ENCODE measurements around the gene HCFC1.

HCFC1 gene

GRCh38 chrX:153941336-153942252 is 30.0 kb downstream of the HCFC1 start:
- in situ Hi-C loops (cut with HindIII; ENCODE audit: low sequenced_read_pairs), result no loop called here

GRCh38 chrX:153939573-153939972 is 32.0 kb downstream of the HCFC1 start:
- in situ Hi-C loops (cut with HindIII; ENCODE audit: low sequenced_read_pairs), result no loop called here

- in situ Hi-C loops (cut with HindIII; ENCODE audit: low sequenced_read_pairs), result no loop called here
Measured at GRCh38 chrX:153938226-153938786, 33.3 kb downstream of the HCFC1 start.

DNA sequence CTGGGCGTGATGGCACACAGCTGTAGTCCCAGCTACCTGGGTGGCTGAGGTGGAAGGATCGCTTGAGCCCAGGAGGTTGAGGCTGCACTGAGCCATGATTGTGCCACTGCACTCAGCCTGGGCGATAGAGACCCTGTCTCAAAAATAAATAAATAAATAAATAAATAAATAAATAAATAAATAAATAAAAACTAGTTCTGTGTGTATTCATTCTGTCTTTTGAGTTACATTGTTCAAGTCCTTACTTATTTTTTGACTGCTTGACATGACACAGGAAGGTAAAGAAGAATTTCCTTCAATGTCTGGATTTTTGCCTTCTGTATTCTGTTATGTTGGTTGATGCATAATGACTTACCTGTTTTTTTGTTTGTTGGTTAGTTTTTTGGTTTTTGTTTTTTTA is 34.6 kb downstream of the HCFC1 start:
- in situ Hi-C loops (cut with HindIII; ENCODE audit: low sequenced_read_pairs), result no loop called here

DNA sequence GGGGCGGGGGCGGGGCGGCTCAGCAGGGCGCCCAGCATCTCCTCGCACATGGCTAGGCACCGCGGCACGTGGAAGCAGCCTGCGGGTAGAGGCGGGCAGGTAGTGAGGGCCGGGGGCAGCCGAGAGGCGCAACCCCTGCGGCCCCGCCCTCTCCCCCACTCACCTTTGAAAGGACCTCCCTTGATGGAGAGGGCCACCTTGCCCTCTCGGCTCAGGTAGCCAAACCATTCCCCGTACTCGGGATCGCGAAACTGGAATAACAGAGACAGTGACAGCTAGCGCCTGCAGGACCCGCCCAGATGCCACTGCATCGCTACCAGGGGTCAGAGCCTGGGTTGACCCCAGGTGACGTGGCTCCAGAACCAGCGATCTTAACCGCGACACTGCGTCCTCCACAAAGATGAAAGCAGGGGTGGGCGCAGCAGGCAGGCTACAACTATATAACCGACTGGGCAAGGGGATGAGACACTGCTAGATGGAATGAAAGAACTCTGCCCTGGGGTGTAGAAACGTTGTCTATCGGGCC is 36.2 kb downstream of the HCFC1 start:
- in situ Hi-C loops (cut with HindIII; ENCODE audit: low sequenced_read_pairs), result no loop called here

DNA sequence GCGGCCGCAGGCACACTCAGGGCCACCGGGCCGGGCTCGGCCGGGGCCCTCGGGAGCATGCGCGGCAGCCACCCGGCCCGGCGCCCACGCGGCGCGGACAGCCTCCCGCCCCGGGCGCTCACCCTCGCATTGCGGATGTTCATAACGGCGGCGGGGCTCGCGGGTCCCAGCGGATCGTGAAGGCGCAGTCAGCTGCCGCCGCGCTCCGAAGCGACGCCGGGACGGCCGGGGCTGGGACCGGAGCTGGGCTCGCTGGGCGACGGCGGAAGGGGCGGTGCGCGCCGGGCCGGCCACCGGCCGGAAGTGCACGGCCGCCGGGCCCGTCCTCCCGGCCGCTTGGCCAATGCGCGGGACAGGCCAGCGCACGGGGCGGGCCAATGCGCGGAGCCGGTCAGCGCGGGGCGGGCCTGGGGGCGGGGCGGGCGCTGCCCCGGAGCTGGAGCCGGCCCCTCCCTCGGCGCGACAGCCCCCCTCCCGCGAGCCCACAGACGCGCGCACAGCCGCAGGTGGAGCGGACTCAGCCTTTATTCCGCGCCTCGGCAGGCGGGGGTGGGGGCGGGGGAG is 36.8 kb downstream of the HCFC1 start, which contains the start of gene NAA10:
NAA10 (minus strand) TSS at position 276 of the 564 bp plus-strand sequence; CDS start at position 143, 133 bp downstream.
- in situ Hi-C loops (cut with HindIII; ENCODE audit: low sequenced_read_pairs), result no loop called here

GRCh38 chrX:153934148-153934761 is 37.4 kb downstream of the HCFC1 start:
- in situ Hi-C loops (cut with HindIII; ENCODE audit: low sequenced_read_pairs), result no loop called here

GRCh38 chrX:153933748-153934147 is 37.9 kb downstream of the HCFC1 start:
- in situ Hi-C loops (cut with HindIII; ENCODE audit: low sequenced_read_pairs), result no loop called here

DNA sequence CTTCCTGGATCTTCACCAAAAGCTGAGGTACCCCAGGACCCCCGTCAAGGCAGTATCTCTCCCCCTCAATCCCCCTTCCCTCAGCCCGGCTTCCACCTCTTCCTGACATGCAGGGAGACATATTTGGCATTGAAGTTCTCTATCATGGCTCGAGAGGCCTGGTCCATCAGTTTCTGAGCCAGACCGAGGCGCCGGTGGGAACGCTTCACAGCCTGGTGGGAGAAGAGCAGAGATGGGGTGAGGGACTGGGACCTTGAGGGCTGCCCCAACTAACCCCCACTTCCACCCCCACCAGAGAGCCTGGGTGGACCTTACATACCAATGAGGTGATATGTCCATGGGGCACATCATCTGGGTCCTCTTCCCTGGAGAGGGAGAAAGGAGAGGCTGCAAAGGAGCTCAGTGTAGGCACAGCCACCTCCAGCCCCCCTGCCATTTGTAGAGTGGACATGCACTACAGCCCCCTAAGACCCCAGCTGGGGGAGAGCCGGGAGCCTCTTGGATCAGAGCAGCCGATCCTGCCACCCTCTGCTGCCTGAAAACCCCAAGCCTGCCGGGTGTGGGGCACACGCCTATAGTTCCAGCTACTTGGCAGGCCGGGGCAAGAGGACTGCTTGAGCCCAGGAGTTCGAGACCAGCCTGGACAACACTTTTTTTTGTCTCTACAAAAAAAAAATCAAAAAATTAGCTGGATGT is 39.2 kb downstream of the HCFC1 start:
- in situ Hi-C loops (cut with HindIII; ENCODE audit: low sequenced_read_pairs), result no loop called here

DNA sequence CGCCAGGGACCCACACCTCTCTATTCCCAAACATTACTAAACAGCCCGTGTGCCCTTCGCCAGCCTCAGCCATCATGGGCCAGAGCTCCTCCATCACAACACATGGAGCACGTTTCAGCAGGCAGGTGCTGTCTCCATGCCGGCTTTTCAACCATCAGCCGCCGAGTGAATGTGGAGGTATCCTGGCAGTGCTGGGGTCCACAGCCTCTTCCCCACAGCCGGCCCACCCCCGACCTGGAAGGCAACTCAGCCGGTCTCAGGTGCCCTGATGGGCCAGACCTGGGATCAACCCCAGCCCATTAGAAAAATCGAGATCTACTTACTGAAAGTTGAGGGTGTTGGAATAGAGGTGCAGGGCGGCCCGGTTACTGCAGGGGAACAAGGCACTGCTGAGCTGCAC is 39.9 kb downstream of the HCFC1 start:
- in situ Hi-C loops (cut with HindIII; ENCODE audit: low sequenced_read_pairs), result no loop called here

DNA sequence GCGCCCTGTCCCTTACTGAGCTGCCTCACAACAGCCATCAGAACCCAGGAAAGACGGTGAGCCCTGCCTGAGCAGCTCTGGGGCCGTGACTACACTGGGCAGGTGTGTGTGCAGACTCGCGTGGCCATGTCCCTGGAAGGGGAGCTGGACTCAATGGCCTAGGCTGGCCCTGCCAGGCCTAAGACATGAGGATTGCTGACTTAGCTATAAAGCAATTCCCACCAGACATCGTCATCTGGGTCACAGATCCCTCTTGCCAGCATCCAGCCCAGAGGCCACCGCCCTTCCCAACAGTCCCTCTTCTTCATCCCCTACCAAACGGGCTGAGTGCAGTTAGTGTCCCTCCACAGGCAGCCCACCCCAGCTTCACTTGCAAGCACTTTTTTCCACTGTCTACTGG is 40.5 kb downstream of the HCFC1 start:
- in situ Hi-C loops (cut with HindIII; ENCODE audit: low sequenced_read_pairs), result no loop called here

- in situ Hi-C loops (cut with HindIII; ENCODE audit: low sequenced_read_pairs), result no loop called here
Measured at GRCh38 chrX:153930011-153930910, 41.4 kb downstream of the HCFC1 start.

DNA sequence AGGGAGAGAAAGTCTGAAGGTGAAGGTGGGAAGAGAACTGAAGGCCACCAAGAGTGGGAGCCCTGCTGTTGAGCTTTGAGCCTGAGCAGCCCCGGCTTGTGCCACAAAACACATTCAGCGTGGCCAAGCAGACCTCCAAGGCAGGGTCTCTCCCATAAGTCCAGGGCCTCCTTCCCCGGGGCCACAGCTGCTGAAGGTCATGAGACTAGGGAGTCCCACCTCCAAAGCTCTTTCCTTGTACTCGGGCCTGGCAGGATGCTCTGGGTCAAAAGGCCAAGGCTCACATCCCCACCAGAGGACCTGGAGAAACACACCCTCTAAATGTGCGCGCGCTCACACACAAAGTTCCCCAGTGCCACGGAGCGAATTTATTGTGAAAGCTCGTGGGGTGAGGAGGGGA is 42.0 kb downstream of the HCFC1 start:
- in situ Hi-C loops (cut with HindIII; ENCODE audit: low sequenced_read_pairs), result no loop called here

- in situ Hi-C loops (cut with HindIII; ENCODE audit: low sequenced_read_pairs), result no loop called here
Measured at GRCh38 chrX:153928846-153929245, 42.8 kb downstream of the HCFC1 start.

DNA sequence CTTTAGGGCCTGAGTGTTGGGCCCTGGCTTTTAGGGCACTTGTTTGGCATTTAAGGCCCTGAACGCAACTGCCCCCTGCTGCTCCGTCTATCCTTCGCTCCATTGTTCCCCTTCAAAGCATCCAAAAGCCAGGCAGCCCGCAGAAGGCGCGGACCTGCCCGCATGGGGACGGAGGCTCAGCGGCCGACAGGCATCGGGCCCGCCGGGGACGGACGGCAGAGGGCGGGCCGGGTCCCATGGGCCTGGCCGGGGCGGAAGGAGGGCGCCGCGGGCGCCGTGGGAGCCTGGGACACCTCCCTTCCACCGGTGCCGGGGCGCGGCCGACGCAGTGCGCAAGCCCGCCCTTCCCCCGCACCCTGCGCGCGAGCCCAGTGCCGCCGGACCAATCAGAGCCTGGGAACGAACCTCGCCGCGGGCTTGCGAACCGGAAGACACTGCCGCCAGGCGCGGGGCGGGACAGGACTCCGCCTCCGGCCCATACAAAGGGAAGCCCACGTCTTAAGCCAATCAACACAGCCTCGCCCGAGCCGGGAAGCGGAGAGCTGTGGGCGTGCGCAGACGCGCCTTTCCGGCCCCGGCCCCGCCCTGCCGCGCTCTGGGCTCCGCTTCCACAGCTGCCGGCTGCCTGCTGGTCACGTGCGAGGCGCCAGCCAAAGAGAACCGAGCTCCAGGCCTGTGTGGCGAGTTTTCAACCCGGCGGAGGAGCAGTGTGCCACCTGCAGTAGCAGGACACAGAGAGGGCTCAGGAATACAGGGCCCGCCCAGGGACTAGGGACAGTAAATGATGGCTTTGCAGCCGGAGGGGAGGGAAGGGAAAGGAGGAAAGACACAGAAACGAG is 43.5 kb downstream of the HCFC1 start:
- in situ Hi-C loops (cut with HindIII; ENCODE audit: low sequenced_read_pairs), result no loop called here

GRCh38 chrX:153927672-153927921 is 44.0 kb downstream of the HCFC1 start:
- in situ Hi-C loops (cut with HindIII; ENCODE audit: low sequenced_read_pairs), result no loop called here

DNA sequence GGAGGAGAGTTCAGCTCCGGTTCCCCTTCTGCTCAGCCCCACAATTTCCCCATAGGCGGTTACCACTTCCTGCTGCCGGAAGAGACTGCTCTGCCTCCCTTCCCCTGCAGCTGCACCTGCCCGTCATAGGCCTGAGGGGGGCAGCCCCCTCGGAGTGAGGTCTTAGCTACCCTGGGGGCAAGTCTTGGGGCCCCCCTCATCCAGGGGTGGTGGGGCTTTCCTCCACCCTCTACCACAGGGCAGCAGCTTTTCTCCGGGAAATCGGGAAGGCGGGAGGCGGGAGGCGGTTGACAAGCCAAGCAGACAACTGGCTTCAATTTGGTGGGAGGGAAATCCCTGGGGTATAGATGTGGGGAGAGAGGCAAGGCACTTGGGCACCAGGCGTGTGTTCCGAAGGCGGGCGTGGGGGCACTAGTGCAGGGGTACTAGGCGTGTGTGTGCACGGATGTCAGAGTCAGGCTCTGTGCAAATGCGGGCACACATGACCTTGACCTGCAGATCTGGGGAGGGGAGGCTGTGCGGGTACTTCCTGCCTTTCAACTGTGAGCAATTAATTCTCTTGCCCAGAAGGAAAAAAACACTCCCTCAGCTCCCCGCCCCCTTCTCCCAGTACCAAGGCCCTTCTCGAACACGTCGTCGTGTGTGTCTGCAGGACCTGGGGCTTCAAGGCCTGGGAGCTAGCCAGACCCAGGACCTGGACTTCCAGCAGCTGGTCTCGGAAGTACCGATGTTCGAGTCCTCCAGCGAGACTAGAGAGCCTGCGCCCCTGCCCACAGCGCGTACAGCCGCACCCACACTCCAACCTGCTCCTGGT is 44.6 kb downstream of the HCFC1 start:
- in situ Hi-C loops (cut with HindIII; ENCODE audit: low sequenced_read_pairs), result no loop called here

GRCh38 chrX:153926552-153926857 is 45.1 kb downstream of the HCFC1 start:
- in situ Hi-C loops (cut with HindIII; ENCODE audit: low sequenced_read_pairs), result no loop called here
